ENCODE data around the gene SAMSN1. TPM values are rescaled to one million over a fixed set of nuclear protein-coding genes. Genes with fewer than 3 reads are reported as not detected.

The SAMSN1 gene
- total RNA-seq, 1 experiment from 2014 or later, result 2.8 TPM

DNA sequence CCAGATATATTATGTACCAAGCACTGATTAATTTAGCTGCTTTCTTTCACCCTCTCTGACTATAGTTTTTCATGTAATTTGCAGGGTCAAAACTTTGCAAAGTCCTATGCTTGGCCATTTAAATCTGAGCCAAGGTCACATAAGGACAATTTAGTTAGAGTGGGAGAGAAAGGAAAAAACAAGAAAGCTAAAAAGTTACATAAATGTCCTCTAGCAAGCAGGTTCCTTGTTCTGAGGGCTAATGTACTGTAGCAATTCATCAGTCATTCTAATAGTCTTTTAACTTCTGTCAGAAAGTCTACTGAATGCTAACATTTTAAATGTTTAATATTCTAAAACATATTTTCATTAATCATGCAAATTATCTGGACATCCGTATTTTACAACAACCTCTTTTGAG, 68.3 kb downstream of the SAMSN1 start:
- no peak overlapping the region for H3K14ac ChIP-seq (ENCODE audit: insufficient read depth, low read length)
- H4K20me1 ChIP-seq (ENCODE audit: control insufficient read depth, insufficient read depth, insufficient read length), result no peaks in the 10 kb centered on the region
- no peak overlapping the region for H3K4me3 Mint-ChIP-seq
- H2BK12ac ChIP-seq (ENCODE audit: insufficient read length, low read depth, low read length), result no peak overlapping the region
- no peak for DNase-seq
- no peaks in the 10 kb centered on the region for H3K9me3 ChIP-seq (ENCODE audit: control insufficient read depth, low read depth, low read length)
- no CpG with 5 or more reads among the region's 1 CpG for WGBS (ENCODE audit: extremely low coverage, insufficient read length, low lambda C conversion rate)
- no peak overlapping the region for H3K27ac ChIP-seq (ENCODE audit: insufficient read length, low read depth, low read length)
- no peak overlapping the region for H3K18ac ChIP-seq (ENCODE audit: insufficient read length, low read depth, low read length)
- H3K9me3 Mint-ChIP-seq, result no peaks in the 10 kb centered on the region; a peak in 2 of 5 replicates
- no peaks in the 10 kb centered on the region for H3K4me1 Mint-ChIP-seq
- H3K36me3 Mint-ChIP-seq (ENCODE audit: insufficient read depth in 1 of 3, low read depth in 3 of 3), result no peaks in the 10 kb centered on the region
- H3K27me3 Mint-ChIP-seq (ENCODE audit: low read depth), result no peaks in the 10 kb centered on the region
- no peak overlapping the region for H2BK15ac ChIP-seq (ENCODE audit: low read depth, low read length)
- no peak overlapping the region for H4K5ac ChIP-seq (ENCODE audit: insufficient read length, low read depth, low read length)
- no peak overlapping the region for H3K4ac ChIP-seq (ENCODE audit: low read depth, low read length)
- TF ChIP-seq, protein P1, sequence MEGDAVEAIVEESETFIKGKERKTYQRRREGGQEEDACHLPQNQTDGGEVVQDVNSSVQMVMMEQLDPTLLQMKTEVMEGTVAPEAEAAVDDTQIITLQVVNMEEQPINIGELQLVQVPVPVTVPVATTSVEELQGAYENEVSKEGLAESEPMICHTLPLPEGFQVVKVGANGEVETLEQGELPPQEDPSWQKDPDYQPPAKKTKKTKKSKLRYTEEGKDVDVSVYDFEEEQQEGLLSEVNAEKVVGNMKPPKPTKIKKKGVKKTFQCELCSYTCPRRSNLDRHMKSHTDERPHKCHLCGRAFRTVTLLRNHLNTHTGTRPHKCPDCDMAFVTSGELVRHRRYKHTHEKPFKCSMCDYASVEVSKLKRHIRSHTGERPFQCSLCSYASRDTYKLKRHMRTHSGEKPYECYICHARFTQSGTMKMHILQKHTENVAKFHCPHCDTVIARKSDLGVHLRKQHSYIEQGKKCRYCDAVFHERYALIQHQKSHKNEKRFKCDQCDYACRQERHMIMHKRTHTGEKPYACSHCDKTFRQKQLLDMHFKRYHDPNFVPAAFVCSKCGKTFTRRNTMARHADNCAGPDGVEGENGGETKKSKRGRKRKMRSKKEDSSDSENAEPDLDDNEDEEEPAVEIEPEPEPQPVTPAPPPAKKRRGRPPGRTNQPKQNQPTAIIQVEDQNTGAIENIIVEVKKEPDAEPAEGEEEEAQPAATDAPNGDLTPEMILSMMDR (conservative IDR thresholded peaks at IDR 0.05), result no peak
- no peak overlapping the region for H2BK20ac ChIP-seq (ENCODE audit: low read depth, low read length, poor library complexity, severe bottlenecking)
- no peak overlapping the region for H4K8ac ChIP-seq (replicated peaks; ENCODE audit: insufficient read length, low read depth, low read length)
- H3K27ac Mint-ChIP-seq, result no peak overlapping the region
- no peak overlapping the region for H3K23ac ChIP-seq (ENCODE audit: insufficient read length, low read depth, low read length)
- H2BK5ac ChIP-seq (ENCODE audit: insufficient read length, low read length), result no peak overlapping the region
- no peak overlapping the region for H3K56ac ChIP-seq (ENCODE audit: insufficient read length, low read depth, low read length)
- H2AFZ ChIP-seq (ENCODE audit: low read length), result no peak overlapping the region
- H3K9ac ChIP-seq (ENCODE audit: extremely low read depth, insufficient read length, low read length), result no peak overlapping the region
- no peak overlapping the region for H2AK5ac ChIP-seq (ENCODE audit: insufficient read length, low read length)
- no peak overlapping the region for H4K91ac ChIP-seq (ENCODE audit: insufficient read length, low read depth, low read length)
- H3K27me3 ChIP-seq (ENCODE audit: insufficient read depth, low read length), result no peaks in the 10 kb centered on the region
- no peaks in the 10 kb centered on the region for H3K4me1 ChIP-seq (ENCODE audit: insufficient read depth, low read length)
- no peaks in the 10 kb centered on the region for H3K79me2 ChIP-seq (ENCODE audit: insufficient read depth, low read length)
- H3T11ph ChIP-seq (ENCODE audit: low read length), result no peak overlapping the region
- no peak overlapping the region for H2BK120ac ChIP-seq (ENCODE audit: low read depth, low read length, poor library complexity, severe bottlenecking)
- H3K79me1 ChIP-seq (ENCODE audit: insufficient read depth, low read depth, low read length, poor library complexity, severe bottlenecking), result no peaks in the 10 kb centered on the region
- no peak overlapping the region for H3K4me2 ChIP-seq (ENCODE audit: insufficient read depth, insufficient read length, low read length)
- H3K23me2 ChIP-seq (ENCODE audit: insufficient read length, low read depth, low read length, poor library complexity, severe bottlenecking), result no peaks in the 10 kb centered on the region

Data from H9 (cell line).